NCI-H510A treated with DMSO at 0.1 percent for 48 hours (cell line): ENCODE measurements around the gene SLC26A6.

Source experiments
- DNase-seq: peaks from one replicate; lab custom pipeline; 2025; lab: John Stamatoyannopoulos, UW

SLC26A6 gene, protein sequence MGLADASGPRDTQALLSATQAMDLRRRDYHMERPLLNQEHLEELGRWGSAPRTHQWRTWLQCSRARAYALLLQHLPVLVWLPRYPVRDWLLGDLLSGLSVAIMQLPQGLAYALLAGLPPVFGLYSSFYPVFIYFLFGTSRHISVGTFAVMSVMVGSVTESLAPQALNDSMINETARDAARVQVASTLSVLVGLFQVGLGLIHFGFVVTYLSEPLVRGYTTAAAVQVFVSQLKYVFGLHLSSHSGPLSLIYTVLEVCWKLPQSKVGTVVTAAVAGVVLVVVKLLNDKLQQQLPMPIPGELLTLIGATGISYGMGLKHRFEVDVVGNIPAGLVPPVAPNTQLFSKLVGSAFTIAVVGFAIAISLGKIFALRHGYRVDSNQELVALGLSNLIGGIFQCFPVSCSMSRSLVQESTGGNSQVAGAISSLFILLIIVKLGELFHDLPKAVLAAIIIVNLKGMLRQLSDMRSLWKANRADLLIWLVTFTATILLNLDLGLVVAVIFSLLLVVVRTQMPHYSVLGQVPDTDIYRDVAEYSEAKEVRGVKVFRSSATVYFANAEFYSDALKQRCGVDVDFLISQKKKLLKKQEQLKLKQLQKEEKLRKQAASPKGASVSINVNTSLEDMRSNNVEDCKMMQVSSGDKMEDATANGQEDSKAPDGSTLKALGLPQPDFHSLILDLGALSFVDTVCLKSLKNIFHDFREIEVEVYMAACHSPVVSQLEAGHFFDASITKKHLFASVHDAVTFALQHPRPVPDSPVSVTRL

DNA sequence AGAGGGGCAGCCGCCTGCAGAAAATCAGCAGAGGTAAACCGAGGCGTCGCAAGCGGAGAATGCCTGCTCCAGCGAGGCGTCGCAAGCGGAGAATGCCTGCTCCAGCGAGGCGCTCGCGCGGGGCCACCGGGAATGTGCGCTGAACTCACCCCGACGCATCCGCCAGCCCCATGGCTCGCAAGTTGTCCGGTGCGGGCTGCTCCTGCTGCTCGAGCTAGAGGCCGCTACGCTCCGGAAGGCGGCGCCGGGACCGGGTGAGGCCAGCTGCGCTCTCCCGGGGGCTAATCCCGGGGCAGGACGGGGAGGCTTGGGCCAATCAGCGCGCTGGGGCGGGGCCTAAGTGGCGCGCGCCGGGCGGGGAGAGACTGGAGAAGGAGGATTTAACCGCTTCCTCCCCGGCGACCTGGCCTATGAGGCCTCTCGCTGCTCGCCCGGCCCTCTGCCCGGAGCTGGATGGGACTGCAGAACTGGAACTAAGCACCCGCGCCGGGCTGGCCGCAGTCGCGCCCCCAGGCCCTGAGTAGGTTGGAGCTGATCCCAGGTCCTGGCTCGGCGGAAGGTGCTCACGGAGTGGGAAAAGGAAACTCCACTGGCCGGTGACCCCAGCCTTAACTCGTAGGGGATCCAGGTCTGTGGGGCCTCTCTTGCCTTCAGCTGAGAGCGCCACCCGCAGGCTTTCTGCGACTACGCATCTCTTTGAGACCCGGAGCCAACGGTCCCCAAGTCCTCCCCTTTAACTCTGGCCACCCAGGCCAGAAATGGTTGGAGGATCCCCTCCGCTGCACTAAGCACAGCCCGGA lies at the start of gene SLC26A6:
Gene SLC26A6 (minus strand): TSS at position 240 of the 800 bp plus-strand sequence. CDS start 68 bp downstream, at position 172.
- DNase-seq, result peak; percentile 78

DNA sequence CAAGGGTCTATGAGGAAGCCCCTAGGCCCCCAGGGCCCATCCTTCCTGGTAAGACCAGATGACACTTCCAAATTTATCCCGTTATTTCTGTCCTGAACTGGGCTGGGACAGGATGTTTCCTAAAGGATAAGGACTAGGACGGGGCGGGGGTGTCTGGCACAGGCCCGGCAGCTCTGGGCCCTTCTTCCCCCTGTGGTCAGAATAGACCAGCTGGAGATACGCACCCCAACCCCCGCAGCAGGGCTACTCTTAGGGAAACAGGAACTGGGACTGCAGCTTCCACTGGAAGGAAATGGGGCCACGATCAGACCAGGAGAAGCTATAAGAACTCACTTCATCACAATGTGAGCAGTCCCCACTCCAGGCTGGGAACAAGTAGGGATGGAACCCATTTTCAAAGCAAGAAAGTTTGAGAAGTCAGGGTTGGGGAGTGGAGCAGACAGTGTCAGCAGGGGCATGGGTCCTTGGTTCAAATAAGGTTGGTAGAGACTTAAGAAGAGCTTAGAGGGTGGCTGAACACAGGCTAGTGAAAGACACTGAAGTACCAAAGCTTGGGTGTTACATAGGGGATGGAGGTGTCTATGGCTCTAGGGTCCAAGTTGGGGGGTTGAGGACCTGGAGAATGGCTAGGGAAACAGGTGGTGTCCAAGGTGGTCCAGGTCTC lies 49.4 kb upstream of the SLC26A6 start:
- no peak for DNase-seq

DNA sequence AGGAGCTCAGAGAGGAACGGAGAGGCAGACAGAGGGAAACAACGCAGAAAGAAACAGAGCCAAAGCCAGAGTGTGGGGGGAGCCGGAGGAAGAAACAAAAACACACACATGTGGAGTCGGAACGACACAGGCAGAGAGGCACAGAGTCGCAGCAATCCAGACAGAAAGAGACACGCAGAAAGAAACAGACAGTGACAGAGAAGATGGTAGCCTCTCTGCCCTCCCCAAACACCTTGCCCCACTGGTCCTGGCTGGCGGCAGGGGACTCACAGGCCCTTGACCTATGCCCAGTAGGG lies 48.7 kb upstream of the SLC26A6 start:
- DNase-seq, result no peak

DNA sequence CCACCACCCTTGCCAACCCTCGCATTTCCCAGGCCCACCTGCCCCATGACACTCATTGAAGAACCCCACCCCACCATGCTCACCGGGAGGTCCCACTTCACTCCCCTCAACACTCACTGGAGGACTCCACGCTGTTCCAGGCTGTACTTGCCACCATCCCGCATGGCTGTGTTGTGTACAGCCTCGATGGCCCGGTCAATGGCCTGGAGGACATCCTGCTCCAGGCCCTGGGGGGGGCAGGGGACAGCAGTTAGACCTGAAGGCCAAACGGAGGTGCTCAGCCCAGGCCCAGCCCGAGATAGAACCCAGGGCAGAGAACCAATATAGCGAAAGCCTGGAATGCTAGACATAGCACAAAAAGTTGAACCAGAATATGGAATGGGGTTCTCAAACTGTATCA lies 47.5 kb upstream of the SLC26A6 start:
- no peak for DNase-seq

DNA sequence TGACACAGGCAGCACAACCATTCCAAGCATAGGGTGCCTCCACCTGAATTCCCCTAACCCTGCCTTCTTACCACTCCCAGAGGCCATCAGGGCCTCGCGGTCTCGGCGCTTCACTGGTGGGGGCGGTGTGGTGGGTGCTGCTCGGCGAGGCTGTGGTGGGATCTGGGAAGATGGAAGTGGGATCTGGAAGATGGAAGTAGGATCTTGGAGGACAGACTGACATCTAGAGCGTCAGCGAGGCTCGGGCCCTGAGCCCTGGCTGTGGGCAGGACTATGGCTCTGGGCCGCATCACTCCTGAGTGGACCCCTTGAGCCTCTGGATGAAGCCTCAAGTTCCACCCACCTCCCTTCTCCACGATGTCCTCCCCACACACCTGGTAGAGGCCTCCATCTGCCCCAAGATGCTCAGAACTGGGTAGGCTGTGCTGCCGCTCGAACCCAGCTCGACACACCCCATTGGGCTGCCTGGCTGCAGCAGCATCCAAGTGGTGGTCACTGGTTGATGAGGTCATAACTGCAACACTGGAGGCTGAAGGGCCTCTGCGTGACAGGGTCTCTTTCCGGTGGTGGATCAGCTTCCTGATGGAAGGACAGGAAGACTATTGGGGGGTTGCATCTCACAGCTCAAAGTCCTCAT lies 46.8 kb upstream of the SLC26A6 start:
- DNase-seq, result no peak

DNA sequence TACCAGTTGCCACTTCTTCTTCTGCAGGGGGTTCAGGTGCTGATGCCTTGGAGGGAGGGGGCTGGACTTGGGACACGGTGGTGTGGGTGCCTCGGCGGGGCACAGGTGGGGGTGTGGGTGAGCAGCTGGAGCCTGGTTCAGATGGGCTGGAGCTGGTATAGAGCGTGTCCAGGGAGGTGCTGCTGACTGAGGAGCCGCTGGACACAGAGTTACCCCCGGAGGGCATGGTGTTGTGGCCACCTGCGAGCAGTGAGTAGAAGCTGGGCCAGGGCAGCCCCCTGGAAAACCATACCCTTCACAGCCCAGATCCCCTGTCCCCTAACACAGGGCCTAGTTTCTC lies 46.2 kb upstream of the SLC26A6 start:
- DNase-seq, result no peak

DNA sequence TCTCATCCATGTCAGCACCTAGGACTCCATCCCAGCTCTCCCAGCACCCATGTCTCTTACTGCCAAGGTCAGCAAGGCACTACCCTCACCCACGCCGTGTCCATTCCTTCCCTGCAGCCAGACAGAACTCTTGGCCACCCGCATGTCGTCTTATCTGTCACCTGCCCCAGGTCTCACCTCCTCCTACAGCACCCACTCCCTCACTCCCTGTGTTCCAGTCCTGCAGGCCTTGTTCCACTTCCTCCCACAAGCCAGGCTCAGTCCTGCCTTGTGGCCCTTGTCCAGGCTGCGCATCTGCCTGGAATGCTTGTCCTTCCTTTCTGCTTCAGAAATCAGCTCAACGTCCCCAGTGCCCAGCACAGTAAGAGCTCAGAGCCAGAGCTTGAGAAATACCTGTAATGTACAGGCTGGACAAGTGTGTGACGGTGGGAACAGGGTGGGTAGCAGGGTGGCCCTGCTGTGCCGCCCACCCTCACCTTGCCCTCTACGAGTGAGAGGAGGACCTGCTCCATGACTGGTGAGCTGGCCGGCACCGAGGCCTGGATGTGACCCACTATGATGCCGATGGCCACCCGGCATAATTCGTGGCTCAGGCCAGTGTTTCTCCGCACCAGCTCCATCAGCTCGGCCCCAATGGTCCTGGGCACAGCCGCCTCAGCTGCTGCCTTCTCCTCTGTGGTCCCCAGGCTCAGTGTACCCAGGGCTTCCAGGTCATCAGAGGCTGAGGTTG lies 45.7 kb upstream of the SLC26A6 start:
- no peak for DNase-seq

DNA sequence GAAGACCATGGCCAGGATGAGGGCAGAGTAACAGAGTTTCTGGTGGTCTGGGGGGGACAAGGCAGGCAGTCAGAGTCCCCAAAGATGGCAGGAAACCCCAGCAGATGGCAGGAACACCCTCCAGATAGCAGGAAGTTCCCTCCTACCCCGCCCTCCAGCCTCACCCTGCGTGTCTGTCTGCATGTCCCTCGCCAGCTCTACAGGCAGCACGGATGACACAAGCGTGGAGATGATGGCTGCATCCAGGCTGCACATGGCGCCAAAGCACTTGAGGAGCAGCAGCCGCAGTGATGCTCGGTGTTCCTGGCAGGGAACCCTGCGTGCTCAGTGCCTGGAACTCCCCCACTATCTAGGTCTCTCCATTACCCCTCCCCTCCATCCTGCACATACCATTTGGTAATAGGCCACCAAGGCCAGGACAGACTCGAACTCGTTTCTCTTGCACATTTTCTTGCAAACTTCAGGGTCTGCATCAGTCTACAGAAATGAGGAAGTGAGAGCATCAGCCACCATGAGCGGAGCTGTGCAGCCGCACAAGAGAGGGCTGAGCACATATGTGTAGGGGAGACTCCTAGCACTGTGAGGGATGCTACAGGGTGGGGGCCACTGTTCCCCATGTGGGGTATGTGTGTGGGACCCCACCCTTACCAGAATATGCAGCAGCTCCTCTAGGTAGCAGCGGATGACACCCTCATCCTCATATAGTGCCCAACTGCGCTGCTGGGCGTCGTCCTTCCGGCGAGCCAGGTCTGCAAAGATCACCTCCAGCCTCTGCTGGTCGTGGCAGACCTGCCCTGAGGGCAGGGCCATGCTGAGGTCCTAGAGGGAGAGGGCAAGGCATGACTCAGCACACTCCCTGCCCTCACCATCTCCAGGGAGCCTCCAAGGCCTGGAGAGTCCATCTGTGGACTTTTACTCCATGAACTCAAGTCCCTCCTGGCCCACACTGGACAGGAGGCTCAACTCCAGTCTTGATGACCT lies 44.4 kb upstream of the SLC26A6 start:
- no peak for DNase-seq

DNA sequence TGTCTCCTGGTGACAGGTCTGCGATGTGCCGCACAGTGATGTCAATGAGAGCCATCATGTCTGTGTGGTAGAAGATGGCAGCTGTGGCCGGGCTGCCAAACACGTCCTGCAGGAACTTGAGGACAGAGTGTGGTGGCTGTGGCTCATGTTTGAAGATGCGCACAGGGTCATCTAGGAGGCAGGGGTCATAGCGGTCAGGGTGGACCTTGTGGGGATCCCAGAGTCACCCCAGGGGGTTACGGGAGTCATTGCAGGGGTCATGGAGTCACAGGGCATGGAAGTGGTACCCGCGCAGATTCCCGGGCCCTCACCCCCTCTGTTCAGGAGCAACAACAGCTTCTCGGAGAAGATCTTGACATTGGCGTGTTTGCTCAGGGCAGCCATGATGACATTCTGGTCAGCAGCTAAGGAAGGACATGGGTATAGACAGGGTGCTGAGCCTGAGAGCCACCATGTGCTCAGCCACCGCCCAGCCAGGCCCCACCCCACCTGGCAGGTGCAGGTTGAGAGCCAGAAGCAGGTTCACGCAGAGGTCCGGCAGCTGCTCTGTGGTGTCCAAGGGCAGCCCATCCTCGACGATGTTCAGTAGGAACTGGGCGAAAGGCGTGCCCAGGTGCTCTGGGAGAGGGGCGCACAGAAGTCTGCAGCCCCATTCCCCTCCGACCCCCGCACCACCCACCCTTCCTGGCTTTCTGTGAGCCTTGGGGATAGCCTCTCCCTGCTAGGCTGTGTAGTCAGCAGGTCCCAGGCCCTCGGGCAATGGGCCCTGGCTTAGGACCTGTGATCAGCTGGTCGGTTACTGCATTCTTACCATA lies 43.5 kb upstream of the SLC26A6 start:
- no peak for DNase-seq

DNA sequence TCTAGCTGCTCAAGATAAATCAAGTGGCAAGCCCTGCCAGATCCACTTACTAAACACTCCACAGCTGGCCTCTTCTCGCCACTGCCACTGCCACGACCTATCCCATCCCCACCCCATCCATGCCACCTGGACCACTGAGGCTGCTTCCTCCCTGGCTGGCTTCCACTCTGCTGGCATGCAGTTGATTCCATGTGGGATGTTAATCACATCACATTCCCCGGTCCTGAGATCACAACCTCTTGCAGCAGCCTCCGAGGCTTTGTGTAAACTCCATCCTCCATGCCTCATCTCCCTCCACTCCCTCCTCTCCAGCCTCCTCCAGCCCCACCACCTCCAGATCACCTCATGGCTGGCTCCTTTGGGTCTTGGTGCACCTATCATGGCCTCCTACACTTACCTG lies 42.8 kb upstream of the SLC26A6 start:
- DNase-seq, result no peak

DNA sequence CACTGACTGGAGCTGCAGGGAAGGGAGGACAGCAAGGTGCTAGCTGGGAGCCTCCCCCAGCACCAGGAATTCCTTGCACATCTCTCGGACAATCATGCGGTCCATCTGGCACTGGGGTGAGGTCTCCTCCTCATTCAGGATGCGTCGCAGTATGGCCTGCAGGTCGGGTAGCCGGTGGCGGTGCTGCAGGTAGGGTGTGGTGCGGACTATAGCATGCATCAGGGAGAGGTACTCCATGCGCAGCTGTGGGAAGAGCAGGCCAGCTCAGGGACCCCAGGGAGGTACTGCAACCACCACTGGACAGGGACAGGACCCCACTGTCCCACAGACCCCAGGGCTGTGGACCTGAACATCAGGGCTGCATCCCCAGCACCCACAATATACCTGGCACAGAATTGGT lies 39.2 kb upstream of the SLC26A6 start:
- DNase-seq, result no peak

DNA sequence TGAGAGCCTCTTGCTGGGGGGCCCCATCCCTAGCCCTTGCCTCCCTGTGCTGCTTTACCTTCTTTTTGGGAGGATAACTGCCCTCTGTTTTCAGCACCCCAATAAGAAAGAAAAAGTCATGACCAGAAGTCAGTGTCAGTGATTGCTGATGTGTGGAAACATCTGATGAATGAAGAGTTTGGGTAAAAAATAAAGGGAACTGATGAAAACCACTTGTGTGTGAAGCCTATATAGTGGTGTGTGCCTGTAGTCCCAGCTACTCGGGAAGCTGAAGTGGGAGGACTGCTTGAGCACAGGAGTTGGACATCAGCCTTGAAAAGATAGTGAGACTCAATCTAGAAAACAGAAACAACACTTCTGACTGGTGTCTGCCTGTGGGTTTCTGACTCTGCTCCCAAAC lies 37.3 kb upstream of the SLC26A6 start:
- no peak for DNase-seq

DNA sequence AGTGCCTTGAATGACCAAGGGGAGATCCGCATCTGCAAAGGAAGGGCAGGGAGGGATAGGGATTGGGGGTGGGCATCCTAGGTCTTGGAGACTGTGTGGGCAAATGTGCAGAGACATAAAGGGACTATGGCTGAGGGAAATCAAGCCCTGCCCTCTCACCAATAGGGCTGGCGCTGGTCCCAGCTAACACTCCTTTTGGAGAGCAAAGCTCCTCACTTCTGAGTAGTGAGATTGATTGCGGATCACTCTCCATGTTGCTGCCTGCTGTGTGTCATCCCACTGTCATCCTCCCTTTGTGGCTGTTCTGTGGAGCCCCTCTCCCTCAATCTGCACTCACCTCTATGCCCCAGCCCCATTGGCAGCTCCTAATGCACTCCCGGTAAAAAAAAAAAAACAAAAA lies 29.7 kb upstream of the SLC26A6 start:
- no peak for DNase-seq

DNA sequence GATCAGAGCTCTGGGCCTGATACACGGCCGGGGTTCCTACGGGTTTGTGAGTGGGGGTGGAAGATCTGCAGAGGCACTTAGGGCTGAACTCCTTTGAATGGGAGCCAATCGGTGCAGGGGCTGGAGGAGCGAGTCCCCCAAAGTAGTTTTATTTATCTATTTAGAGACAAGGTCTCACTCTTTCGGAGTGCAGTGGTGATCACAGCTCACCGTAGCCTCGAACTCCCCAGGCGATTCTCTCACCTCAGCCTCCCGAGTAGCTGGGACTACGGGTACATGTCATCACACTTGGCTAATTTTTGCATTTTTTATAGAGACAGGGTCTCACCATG lies 29.0 kb upstream of the SLC26A6 start:
- no peak for DNase-seq

DNA sequence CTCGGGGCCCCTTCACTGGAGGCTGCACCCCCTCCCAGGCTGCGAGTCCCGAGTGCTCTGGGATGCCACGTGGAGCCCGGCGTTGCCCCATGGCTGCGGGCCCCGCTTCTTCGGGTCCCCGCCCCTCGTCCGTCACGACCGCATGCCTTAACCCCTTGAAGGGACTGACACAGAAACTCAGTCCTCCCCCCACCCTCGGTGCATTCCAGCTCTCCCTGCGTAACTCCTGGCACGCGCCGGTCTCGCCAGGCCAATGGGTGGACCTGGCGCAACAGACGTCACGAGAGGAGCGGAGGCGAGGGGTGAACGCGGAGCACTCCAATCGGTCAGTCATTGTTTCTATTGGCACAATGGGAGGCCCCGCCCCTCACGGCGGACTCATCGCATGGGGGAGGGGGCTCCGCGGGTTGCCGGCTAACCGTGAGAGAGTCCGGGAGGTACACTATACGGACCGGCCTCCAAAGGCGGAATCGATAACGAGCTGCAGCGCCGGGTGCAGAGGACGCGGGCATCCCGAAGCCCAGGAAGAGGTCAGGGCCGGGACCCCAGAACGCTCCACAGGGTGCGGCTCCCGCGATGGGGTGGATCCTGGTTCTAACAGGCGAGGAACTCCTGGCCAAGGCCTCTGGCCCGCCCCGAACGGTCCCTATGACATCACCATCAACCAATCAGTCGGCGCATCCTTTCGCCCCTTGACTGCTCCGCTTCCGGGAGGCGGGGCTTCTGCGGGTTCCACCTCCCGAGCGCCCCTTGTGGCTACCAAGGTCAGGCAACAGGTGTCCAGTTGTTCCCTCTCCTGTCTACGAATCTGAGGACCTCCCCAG lies 28.4 kb upstream of the SLC26A6 start:
- peak; percentile 93 for DNase-seq

DNA sequence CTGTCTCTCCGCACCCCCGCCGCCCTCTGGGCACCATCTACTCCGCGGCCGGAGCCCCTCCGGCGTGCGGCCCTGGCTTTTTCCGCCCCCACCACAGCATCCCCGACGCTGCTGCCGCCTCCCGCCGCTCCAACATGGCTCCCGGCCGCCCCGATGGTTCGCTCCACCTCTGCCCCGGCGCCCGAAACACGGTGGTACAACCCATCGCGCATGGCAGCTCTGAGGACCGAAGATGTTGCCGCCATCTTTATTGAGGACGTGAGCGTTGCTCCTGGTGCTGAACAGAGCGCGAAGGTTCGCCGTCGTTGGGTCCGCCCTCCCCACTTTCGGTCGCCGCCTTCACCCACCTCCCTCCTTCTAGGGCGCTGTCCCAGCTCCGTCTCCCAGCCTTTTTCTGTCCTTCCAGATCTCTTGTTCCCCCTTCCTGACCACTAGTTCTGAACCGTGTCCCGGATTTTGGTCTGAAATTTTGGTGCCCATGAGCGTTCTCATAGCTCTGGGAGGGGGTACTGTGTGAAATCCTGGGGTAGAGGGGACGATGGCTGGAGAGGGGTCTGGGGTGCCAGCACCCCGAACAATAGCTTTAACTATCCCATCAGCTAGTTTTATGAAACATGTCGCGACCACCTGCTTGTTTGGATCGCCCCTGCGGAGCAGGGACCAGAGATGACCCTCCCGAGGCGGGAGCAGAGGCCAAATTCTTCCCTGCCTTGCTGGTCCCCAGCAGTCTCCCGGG lies 27.7 kb upstream of the SLC26A6 start, which contains the start of gene CELSR3:
Gene CELSR3 (minus strand): TSS at position 134 of the 736 bp plus-strand sequence. CDS start 252 bp downstream, outside the sequence.
- peak; percentile 69 for DNase-seq

DNA sequence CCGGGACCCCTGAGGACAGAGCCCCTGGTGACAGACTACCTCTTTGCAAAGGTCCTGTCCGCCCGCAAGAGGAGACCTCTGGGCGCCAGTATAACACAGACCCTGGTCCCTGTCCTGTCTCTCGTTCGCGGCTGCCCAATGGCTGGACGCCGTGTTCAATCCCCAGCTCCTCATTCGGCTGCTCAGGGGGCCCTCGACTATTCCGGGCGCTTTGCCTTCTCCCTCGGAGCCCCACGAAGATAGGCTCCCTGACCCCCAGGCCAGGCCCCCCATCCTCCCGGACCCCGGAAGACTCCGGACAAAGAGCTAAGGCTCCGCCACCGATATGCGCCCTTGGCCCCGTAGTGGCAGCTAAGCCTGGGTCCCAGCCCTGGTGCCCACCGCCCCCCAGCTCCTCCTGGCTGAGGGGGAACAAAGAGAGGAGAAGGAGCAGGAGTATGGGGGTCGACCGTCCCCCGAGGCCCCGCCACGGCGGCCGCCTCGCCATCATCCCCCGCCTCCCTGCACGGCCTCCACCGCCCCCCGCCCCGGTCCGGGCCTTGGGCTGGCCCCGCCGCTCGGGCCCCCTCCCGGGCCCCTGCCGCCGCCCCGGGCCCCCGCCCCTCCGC lies 27.0 kb upstream of the SLC26A6 start:
- no peak for DNase-seq
